ENCODE data around the gene SPATA33. TPM values are rescaled to one million over a fixed set of nuclear protein-coding genes. Genes with fewer than 3 reads are reported as not detected.

The SPATA33 gene
- total and polyA plus RNA-seq, 10 of the 15 experiments (the other 5 are each of a cell fraction or from before 2014, with no cell fraction given): 1.1 to 15.8 (median 7.6) TPM

GRCh38 chr16:89613231-89613953 lies 44.2 kb upstream of the SPATA33 start, which contains the start of gene DPEP1:
TSS of gene DPEP1 (plus strand) at chr16:89613642. CDS start at chr16:89630411, 16,769 bp downstream.
- H3K27me3 ChIP-seq (replicated peaks in 1 of 2; ENCODE audit: control insufficient read depth in 2 of 2, insufficient read depth in 2 of 2, low read length in 1 of 2): no peaks in the 10 kb centered on the region
- H3K27ac ChIP-seq (ENCODE audit: control insufficient read depth, insufficient read depth): no peak within 1 kb of the TSS
- no peak for FAIRE-seq
- H3K4me3 ChIP-seq: no peak within 1 kb of the TSS
- H3K9me3 ChIP-seq (replicated peaks; ENCODE audit: control insufficient read depth, insufficient read depth, low read length): no peaks in the 10 kb centered on the region
- H4K20me1 ChIP-seq (ENCODE audit: control insufficient read depth, insufficient read depth): no peaks in the 10 kb centered on the region
- CTCF ChIA-PET: interaction anchor here (1.7 kb wide), 1 partner anchor 28 kb away, joined by 6 read pairs; no protein-coding TSS in a partner anchor
- no peak for ATAC-seq
- 56% methylated on average over 19 of the region's 19 CpGs for WGBS (ENCODE audit: insufficient coverage, insufficient replicate concordance, low lambda C conversion rate, missing lambda C conversion rate)
- in situ Hi-C loops (cut with MboI): no loop called here
- DNase-seq (ENCODE audit: low read depth, low spot score): no peak
- H3K79me2 ChIP-seq (ENCODE audit: control insufficient read depth, insufficient read depth, low read length): no peaks in the 10 kb centered on the region
- no peak within 1 kb of the TSS for H2AFZ ChIP-seq (ENCODE audit: control insufficient read depth, low read depth, low read length)
- no peaks in the 10 kb centered on the region for H3K36me3 ChIP-seq (ENCODE audit: control insufficient read depth in 2 of 2, insufficient read depth in 2 of 2, low read length in 1 of 2)
- H3K4me1 ChIP-seq (ENCODE audit: control insufficient read depth, insufficient read depth, low read length): no peaks in the 10 kb centered on the region
- TF ChIP-seq CREB1 (IDR thresholded peaks at IDR 0.05; ENCODE audit: low read depth) (no peak), NR2C1 (IDR thresholded peaks at IDR 0.05) (no peak), ZZZ3 (IDR thresholded peaks at IDR 0.05; ENCODE audit: control insufficient read depth, insufficient read length, low read depth) (no peak), ASH2L (IDR thresholded peaks at IDR 0.05; ENCODE audit: borderline replicate concordance, low read depth) (no peak), FOXK2 (IDR thresholded peaks at IDR 0.05) (no peak), SMARCA5 (IDR thresholded peaks at IDR 0.05) (no peak), POLR2A (IDR thresholded peaks at IDR 0.05; ENCODE audit: low read depth, low read length) (no peak), CHD1 (IDR thresholded peaks at IDR 0.05; ENCODE audit: low read depth, low read length) (no peak), DPF2 (IDR thresholded peaks at IDR 0.05) (no peak), ZBTB4 (CRISPR knock-in tag; IDR thresholded peaks at IDR 0.05) (no peak), BACH1 (IDR thresholded peaks at IDR 0.05; ENCODE audit: borderline replicate concordance) (no peak), MXI1 (IDR thresholded peaks at IDR 0.05; ENCODE audit: low read depth, low read length) (no peak), ZNF217 (IDR thresholded peaks at IDR 0.05) (no peak), HDAC2 (IDR thresholded peaks at IDR 0.05) (no peak), ATF7 (IDR thresholded peaks at IDR 0.05; ENCODE audit: low read depth) (no peak), NBN (IDR thresholded peaks at IDR 0.05) (no peak), RAD51 (IDR thresholded peaks at IDR 0.05) (no peak)
- intact Hi-C loops (cut with micrococcal nuclease; ENCODE audit: unreplicated experiment): no loop called here
- SMC1A ChIA-PET (ENCODE audit: uncharacterized antibody, unreplicated experiment): no interaction called here
- no peak within 1 kb of the TSS for H3K4me2 ChIP-seq (ENCODE audit: control insufficient read depth, insufficient read depth)
- POLR2A ChIA-PET: no interaction called here
- H3K9ac ChIP-seq (ENCODE audit: control insufficient read depth, insufficient read depth, low read length): no peak within 1 kb of the TSS
- RAD21 ChIA-PET (ENCODE audit: unreplicated experiment): no interaction called here
- BruUV-seq (replicated peaks): no TSS peak

All from GM12878 (cell line).